Iris pigment epithelial cell (primary cell): ENCODE results near the gene MAST1.
"Not testable (repeated sequence)": the region's sequence is repeated elsewhere in the genome, so short reads cannot be mapped to it uniquely, and the experiment has no call there.

Experiments
- DNase-seq: peaks from one replicate; pipeline ENCODE4 v3.0.0-alpha.2; 2011; ENCODE audit warnings: low read depth

The MAST1 gene

DNA sequence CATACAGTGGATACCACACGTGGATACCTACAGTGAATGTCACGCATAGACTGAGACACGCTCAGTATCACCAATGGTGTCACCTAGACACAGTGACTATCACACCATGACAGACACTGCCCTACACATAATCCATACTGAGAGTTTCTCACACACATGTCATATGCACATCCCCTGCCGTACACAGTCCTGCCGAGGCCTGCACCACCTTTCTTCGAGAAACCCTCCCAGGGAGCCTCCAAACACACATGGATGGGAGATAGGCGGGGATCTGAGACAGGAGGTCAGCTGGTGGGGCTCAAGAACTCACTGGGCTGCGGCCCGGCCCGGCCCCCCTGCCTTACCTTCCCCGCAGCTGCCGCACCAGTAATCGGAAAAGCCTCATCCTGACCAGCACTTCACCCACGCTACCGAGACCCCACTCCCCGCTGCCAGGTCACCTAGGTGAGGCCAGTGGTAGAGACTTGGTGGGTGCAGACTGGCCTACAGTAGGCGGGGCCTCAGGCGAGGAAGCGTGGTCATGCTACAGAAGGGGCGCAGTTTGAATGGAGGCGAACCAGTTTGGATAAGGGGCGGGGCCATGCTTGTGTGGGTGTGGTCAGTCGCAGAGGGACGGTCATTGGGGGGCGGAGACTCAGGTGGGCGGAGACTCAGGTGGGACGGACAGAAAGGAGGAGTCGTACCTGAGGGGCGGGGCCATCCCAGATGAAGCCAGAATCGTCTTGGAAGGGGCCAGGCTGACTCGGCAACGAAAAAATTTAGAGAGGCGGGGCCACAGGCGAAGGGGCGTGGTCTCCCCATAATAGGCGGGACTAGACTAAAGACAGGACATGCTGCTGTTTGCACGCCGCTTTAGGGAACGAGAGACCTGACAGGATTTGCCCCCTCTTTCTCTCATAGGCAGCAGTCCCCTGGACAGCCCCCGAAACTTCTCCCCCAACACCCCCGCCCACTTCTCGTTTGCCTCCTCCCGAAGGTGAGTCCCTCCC, 2.1 kb downstream of the MAST1 start:
- peak; percentile 78 for DNase-seq

DNA sequence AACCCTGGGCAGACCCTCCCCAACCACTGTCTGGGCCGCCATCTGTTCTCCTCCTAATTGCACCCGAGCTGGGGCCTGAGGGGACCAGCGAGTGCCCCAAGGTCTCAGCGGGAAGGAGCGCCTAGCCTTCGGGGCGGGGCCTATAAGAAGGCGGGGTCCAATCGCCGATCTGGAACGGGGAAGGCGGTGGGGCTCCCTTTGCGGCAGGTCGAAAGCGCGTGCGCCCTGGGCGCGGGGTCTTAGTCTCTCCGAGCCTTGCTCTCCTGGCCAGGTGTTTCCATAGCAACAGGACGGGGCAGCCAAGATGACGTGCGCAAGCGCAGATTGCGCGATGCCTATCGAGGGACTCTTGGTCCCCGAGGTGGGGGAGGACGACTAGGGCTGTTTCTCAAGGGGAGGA, 2.8 kb downstream of the MAST1 start:
- no peak for DNase-seq

DNA sequence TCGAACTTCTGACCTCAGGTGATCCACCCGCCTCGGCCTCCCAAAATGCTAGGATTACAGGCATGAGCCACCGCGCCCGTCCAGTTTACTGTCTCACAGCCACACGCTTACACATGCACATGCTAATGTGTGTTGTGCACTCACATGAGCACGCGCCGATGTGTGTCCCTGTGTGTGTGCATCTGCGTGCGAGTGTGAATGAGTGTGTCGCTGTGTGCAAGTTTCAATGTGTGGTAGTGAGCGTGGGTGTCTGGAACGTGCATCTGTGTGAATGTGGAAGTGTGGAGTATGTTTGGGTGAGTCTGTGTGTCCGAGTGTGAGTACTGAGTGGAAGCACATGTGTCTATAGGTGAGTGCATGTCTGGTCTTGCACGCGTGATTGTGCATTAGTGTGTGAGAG, 4.2 kb downstream of the MAST1 start:
- DNase-seq: no peak

DNA sequence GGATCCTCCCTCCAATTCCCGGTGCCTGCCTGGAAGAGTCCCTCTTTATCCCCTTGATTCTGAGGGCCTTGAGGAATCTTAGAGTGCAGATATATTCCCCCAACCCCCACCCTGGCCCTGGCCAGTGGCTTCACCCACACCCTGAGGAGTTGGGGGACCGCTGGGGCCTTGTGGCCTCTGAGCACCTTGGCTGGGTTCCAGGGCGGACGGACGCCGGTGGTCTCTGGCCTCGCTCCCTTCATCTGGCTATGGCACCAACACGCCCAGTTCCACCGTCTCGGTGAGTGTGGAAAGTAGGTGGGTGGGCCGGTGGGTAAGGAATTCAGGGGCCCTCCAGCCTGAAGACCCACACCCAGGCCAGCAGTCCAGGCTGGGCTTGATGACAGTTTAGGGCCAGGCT, 5.0 kb downstream of the MAST1 start:
- no peak for DNase-seq

DNA sequence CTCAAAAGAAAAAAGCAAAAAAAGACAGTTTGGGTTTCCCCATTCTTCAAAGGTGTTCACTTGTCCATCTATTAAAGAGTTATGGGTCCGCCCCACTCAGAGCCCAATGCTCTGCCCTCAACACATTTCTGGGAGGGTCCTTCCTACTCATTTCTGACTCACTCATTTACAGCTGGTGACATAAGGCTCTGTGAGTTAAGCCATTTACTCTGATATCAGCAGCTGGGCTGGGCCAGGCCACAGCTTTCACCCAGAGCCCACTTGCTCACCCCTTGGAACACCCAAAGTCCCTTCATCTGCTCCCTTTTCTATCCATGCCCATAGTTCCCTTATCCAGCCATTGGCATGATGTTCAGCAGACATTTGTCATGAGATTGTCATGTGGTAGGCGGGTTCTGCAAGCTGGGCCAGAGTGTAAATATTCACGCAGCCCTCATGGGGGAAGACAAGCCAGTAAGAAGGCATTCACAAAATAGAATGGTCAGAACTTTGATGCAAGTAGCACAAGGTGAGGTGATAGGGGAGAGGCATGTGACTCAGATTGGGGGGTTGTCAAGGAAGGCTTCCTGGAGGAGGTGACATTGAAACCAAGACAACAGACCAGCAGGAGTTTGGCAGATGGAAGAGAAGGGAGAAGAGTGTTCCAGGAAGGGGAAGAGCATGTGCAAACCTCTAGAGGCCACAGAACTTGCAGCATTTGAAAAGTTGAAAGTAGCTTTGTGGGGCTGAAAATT, 5.9 kb downstream of the MAST1 start:
- DNase-seq: no peak

DNA sequence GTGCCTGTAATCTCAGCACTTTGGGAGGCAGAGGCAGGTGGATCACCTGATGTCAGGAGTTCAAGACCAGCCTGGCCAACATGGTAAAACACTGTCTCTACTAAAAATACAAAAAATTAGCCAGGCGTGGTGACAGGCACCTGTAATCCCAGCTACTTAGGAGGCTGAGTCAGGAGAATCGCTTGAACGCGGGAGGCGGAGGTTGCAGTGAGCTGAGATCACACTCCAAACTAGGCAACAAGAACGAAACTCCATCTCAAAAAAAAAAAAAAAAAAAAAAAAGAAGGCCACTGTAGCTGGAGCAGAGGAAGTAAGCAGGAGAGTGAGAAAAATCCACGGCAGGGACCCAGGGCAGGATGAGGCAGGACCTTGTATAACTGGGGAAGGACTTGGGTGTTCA, 8.3 kb downstream of the MAST1 start:
- not testable (repeated sequence) for DNase-seq

DNA sequence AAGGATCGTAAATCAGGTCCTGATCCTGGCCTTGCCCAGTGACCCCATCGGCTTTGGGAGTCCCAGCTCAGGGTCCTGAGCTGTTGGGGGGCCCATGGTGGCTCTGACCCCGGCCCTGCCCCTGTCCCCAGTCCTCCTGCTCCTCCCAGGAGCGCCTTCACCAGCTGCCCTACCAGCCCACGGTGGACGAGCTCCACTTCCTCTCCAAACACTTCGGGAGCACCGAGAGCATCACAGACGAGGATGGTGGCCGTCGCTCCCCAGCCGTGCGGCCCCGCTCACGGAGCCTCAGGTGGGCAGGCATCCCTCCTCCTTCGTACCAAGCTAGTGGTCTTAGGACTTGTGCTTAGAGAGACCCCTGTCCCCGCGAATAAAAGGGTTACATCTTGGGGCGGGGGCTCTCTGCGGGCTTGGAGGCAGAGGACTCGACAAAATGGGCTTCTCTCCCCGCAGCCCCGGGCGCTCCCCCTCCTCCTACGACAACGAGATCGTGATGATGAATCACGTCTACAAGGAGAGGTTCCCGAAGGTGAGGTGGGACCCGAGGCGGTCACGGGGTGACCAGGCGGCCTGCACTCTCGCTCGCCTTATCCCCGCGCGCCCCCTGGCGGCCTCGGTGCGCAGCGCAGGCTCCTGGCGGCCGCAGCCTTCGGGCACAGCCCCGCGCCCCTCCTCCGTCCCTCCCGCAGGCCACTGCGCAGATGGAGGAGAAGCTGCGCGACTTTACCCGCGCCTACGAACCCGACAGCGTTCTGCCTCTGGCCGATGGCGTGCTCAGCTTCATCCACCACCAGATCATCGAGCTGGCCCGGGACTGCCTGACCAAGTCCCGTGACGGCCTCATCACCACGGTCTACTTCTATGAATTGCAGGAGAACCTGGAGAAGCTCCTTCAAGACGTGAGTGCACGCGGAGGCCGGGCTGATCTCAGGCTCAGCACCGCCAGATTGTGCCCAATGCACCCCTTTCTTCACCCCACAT, 9.1 kb downstream of the MAST1 start:
- DNase-seq: peak; percentile 71

DNA sequence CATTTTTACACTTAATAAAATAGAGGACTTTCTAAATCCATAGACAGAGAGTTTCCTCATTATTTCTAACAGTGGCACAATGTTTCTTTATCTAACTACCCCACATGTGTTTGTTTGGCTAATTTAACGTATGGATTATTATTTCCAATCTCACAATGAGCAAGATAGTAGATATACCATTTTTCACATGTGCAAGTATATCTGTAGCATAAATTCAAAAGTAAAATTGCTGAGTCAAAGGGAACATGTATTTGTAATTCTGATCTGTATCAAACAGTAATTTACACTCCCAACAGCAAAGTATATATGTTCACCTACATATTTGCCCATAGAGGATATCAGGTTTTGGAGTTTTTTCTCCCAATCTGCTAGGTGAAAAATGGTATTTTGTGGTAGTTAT, 18.3 kb downstream of the MAST1 start:
- DNase-seq: no peak

DNA sequence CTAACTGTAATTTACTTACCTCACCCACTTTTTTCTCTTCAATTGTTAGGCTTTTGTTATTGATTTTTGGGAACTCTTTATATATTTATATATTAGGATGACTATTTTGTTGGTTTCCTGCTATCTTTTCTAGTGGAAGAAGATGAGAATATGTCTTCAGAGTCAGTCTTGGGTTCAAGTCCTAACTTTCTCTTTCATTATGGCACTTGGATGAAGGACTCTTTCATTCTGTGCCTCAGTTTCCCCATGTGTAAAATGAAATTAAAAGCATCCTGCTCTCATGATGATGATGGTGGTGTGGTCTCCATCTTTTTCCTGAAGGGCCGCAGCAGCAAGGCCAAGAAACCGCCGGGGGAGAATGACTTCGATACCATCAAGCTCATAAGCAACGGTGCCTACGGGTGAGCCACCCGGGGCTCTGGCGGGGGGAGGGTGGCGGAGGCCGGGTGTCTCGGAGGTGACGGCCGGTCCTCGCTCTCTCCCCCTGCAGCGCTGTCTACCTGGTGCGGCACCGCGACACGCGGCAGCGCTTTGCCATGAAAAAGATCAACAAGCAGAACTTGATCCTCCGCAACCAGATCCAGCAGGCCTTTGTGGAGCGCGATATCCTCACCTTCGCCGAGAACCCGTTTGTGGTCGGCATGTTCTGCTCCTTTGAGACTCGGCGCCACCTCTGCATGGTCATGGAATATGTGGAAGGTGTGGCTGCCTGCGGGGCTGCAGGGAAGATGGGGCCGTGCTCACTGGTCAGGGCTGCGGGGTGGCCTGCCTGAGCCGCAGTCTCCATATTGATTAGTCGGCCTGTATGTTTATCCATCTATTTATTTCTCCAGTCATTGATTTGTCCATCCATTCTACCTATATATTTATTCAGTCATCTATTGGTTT, 20.0 kb downstream of the MAST1 start:
- no peak for DNase-seq

DNA sequence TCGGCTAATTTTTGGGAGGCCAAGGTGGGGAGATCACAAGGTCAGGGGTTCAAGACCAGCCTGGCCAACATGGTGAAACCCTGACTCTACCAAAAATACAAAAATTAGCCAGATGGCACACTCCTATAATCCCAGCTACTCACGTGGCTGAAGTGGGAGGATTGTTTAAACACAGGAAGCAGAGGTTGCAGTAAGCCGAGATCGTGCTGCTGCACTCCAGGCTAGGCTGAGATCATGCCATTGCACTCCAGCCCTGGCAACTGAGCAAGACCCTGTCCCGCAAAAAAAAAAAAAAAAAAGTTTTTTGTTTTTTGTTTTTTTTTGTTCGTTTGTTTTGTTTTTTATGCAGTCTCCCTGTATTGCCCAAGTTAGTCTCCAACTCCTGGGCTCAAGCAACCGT, 21.2 kb downstream of the MAST1 start:
- no peak for DNase-seq

DNA sequence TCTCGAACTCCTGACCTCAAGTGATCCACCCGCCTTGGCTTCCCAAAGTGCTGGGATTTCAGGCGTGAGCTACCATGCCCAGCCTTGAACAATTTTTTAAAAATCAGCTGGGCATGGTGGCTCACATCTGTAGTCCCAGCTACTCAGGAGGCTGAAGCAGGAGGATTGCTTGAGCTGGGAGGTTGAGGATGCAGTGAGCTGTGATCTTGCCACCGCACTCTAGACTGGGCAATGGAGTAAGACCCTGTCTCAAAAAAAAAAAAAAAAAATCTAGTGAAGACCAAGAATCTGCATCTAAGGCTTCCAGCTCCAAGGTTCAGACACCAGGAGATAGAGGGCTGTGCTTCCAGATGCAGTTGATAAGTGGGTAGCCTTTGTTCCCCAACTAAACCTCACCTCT, 25.8 kb downstream of the MAST1 start:
- no peak for DNase-seq

DNA sequence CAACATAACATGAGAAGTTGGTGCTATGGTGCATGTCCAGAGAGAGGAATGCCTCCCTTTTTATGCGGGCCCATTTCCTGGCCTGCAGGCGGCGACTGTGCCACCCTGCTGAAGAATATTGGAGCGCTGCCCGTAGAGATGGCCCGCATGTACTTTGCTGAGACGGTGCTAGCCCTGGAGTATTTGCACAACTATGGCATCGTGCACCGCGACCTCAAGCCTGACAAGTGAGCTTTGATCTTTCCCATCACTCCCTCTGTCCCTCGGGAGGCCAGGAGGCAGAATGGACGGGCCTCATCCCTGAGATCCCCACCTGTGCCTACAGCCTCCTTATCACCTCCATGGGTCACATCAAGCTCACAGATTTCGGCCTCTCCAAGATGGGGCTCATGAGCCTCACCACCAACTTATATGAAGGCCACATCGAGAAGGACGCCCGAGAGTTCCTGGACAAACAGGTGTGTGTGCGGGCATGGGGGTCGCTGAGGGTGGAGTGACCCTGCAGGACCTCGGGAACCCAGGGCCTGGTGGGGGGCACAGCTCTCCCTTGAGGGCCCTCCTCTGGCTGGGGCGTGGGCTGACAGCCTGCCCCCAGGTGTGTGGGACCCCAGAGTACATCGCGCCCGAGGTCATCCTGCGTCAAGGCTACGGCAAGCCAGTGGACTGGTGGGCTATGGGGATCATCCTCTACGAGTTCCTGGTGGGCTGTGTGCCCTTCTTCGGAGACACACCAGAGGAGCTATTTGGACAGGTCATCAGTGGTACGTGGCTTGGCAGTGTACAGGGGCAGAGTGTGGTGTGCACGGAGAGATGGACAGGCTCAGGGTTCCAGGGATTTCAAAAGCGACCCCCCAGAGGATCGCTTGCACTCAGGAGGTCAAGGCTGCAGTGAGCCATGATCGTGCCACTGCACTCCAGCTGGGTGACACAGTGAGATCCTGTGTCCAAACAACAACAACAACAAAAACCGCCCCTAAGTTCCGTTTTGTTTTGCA, 26.7 kb downstream of the MAST1 start:
- no peak for DNase-seq

DNA sequence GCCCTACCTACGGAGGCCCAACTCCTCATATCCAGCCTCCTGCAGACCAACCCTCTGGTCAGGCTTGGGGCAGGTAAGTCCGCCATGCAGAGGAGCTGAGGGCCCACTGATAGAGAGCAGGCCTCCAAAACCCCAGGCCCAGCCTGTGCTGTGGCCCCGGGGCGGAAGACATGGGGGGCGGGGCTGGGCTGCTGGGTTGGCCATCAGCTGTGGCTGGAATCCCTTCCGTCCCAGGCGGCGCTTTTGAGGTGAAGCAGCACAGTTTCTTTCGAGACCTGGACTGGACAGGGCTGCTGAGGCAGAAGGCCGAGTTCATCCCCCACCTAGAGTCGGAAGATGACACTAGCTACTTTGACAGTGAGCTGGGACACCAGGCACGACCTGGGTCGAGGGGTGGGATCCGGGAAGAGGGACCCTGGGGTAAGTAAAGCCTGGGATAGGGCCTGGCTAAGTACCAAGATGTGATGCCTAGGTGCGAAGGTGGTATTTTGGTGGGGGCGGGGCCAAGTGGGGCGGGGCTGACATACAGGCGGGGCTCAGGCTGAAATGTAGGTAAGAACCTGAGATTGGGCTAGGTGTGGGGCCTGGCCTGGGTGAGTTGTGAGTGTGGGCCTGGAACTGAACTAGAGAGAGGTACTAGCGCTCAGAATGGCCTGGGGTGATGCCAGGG, 27.6 kb downstream of the MAST1 start:
- DNase-seq: no peak

DNA sequence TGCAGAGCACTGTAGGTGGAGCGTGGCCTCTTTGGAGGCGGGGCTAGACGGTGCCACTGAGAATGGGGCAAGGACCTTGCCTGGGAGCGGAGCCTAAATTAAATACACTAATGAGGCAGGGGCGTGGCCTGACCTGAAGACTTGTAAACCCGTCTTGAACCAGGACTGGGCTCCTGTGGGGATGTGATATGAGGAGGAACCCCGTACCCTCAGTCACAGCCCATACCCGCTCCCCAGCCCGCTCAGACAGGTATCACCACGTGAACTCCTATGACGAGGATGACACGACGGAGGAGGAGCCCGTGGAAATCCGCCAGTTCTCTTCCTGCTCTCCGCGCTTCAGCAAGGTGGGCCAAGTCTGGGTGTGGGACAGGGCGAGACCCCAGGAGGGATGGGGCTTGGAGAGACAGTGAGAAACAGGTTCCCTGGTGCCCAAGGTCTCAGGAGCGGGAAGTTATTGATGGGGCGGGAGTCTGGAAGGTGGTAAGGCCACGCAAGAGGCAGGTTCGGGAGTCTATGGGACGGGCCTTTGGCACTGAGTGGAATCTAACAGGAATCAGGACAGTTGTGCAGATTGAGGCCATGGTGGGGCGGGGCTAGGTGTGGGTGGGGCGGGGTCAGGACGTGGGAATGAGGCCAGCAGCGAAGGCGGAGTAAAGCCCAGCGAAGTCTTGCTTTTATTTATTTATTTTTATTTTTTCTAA, 28.3 kb downstream of the MAST1 start:
- DNase-seq: no peak

DNA sequence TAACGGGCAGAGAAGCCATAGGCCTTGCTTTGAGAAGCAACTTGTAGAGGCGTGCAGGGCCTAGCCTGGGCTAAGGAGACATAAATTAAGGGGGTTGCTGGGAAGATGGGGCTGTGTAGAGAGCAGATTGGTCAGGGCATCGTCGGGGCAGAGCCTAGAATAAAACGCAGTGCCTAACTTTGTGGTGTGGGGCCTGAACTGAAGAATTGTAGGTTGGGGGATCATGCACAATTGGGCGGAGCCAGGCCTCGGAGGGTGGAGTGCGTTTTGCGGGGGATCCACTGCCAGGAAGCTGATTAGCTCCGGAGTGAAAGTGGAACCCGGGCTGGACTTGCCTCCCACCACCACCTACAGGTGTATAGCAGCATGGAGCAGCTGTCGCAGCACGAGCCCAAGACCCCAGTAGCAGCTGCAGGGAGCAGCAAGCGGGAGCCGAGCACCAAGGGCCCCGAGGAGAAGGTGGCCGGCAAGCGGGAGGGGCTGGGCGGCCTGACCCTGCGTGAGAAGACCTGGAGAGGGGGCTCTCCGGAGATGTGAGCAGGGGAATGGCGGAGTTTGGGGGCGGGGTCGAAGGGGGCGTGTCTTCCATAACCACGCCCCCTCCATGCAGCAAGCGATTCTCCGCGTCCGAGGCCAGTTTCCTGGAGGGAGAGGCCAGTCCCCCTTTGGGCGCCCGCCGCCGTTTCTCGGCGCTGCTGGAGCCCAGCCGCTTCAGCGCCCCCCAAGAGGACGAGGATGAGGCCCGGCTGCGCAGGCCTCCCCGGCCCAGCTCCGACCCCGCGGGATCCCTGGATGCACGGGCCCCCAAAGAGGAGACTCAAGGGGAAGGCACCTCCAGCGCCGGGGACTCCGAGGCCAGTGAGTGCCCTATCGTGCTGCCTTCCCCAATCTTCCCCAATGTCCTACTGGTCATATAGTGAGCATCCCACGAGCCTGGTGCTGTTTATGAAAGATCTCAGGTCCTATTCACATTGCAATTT, 29.1 kb downstream of the MAST1 start:
- peak; percentile 55 for DNase-seq

DNA sequence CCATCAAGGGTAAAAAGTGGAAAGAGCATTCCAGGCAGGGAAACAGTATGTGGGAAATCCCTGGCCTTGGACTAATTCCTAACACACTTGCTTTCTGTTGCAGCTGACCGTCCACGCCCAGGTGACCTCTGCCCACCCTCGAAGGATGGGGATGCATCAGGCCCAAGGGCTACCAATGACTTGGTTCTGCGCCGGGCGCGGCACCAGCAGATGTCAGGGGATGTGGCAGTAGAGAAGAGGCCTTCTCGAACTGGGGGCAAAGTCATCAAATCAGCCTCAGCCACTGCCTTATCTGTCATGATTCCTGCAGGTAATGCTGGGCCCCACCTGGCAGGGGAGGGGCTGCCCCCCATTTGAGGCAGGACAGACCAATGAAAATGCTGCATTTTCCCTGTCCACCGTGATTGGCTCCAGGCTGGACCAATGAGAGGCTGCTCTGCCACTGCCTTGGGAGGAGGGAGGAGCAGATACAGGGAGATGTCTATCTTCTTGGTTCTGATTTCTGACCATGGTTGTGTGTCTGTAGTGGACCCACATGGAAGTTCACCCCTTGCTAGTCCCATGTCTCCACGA, 30.3 kb downstream of the MAST1 start:
- DNase-seq: peak; percentile 43

DNA sequence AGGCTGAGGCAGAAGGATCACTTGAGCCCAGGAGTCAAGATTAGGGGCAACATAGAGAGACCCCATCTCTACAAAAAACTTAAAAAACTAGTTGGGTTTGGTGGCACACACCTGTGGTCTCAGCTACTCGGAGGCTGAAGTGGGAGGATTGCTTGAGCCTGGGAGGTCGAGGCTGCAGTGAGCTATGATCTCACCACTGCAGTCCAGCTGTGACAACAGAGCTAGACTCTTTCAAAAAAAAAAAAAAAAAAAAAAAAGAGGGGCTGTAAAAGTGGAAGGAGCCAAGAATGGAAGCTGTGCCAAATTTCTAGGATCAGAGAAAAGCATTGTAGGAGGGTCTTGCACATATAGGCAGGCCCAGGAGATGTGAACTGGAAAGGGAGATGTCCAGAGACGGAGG, 33.4 kb downstream of the MAST1 start:
- no peak for DNase-seq
